Measurements from ENCODE around the gene QDPR. TPM values are rescaled to one million over a fixed set of nuclear protein-coding genes. Genes with fewer than 3 reads are reported as not detected.

The QDPR gene
- total and polyA plus RNA-seq, 8 donors: 36.6 to 51.2 (median 45.3) TPM

- TF ChIP-seq CTCF (IDR thresholded peaks at IDR 0.05): no peak
- Histone ChIP-seq H3K36me3 (no peaks in the 10 kb centered on the region), H3K27me3 (no peaks in the 10 kb centered on the region), H3K4me1 (no peaks in the 10 kb centered on the region), H3K9me3 (peaks cover 0 to 10% of the 10 kb centered on the region in 2 donors), H3K27ac (no peak overlapping the region), H3K4me3 (no peak overlapping the region)
- DNase-seq: no peak
- ATAC-seq: no peak
- intact Hi-C loops (cut with DNase I): no loop called here
Measured at GRCh38 chr4:17437396-17437795, 74.5 kb downstream of the QDPR start.

- Histone ChIP-seq H3K4me3 (no peak overlapping the region), H3K27ac (no peak overlapping the region), H3K27me3 (no peaks in the 10 kb centered on the region), H3K4me1 (no peaks in the 10 kb centered on the region), H3K9me3 (peaks cover 0 to 8% of the 10 kb centered on the region in 2 donors), H3K36me3 (no peaks in the 10 kb centered on the region)
- ATAC-seq (no peak), DNase-seq (peak in 1 of 4 donors; percentile 67)
- intact Hi-C loops (cut with DNase I): no loop called here
- TF ChIP-seq CTCF (IDR thresholded peaks at IDR 0.05): no peak
Measured at GRCh38 chr4:17436750-17437090, 75.2 kb downstream of the QDPR start.

Other genes with a start within 250 kb of the QDPR start
- not detected for gene CLRN2, start 3.1 kb upstream of the QDPR start, total RNA-seq
- under 1 TPM in 1 of 6 donors, not detected in 5; 0.20 TPM for gene CLRN2, start 3.1 kb upstream of the QDPR start, polyA plus RNA-seq (ENCODE audit: insufficient read length in 6 of 6)
- 100 to 1,000 TPM in 1 of 2 donors, 10 to 100 TPM in 1; 84.0 to 128 TPM for gene LAP3, start 65.1 kb upstream of the QDPR start, total RNA-seq
- 10 to 100 TPM; 64.1 to 73.7 (median 69.2) TPM for gene LAP3, start 65.1 kb upstream of the QDPR start, polyA plus RNA-seq (ENCODE audit: insufficient read length in 6 of 6)
- gene MED28, start 102.6 kb upstream of the QDPR start, total RNA-seq: 10 to 100 TPM; 41.1 to 45.3 TPM
- gene MED28, start 102.6 kb upstream of the QDPR start, polyA plus RNA-seq (ENCODE audit: insufficient read length in 6 of 6): 10 to 100 TPM; 68.2 to 73.6 (median 69.5) TPM